Upper lobe of right lung (tissue), 1 donor: ENCODE data around the gene MRPL57. TPM values are rescaled to one million over a fixed set of nuclear protein-coding genes. Genes with fewer than 3 reads are reported as not detected.

Source experiments
- ATAC-seq: fragments of 200-7000 bp; cut with Tn5 transposase; one replicate; pipeline ENCODE4 v1.9.1; 2020; ENCODE audit warnings: mild to moderate bottlenecking, moderate library complexity
- DNase-seq: peaks from one replicate; pipeline ENCODE4 v3.0.0-alpha.2; 2020
- H3K27ac ChIP-seq: fragments of 200-600 bp; one replicate; pipeline ENCODE4 v1.8.0; 2022
- H3K27me3 ChIP-seq: fragments of 200-600 bp; one replicate; pipeline ENCODE4 v1.8.0; 2022; ENCODE audit warnings: mild to moderate bottlenecking
- H3K36me3 ChIP-seq: fragments of 200-600 bp; one replicate; pipeline ENCODE4 v1.8.0; 2022
- H3K4me1 ChIP-seq: fragments of 200-600 bp; one replicate; pipeline ENCODE4 v1.8.0; 2022
- H3K4me3 ChIP-seq: fragments of 200-600 bp; one replicate; pipeline ENCODE4 v1.8.0; 2022; ENCODE audit warnings: mild to moderate bottlenecking
- H3K9me3 ChIP-seq: fragments of 200-600 bp; one replicate; pipeline ENCODE4 v1.8.0; 2022
- intact Hi-C: fragments of 100-400 bp; cut with DNase I; formaldehyde crosslinking; loops from one replicate; pipeline ENCODE4 v1.11.0; 2022
- total RNA-seq: library from RNA; stranded (reverse); fragmentation: NEBNext Ultra II Directional; extraction: Animal tissue kit (Norgen Biotek cat#: 25700); gene quantifications from one replicate; pipeline ENCODE4 v1.2.1, GENCODE V29; 2021
- TF ChIP-seq, protein P1 (sequence below): fragments of 200-600 bp; IDR thresholded peaks from one replicate; pipeline ENCODE4 v1.8.0; 2022; ENCODE audit warnings: antibody characterized with exemption
- donor health status: DM: no; HTN: yes; CAD: no; lungs with severe emphysema.

MRPL57 gene
- total RNA-seq, 1 donor from 2014 or later = 19.4 TPM

DNA sequence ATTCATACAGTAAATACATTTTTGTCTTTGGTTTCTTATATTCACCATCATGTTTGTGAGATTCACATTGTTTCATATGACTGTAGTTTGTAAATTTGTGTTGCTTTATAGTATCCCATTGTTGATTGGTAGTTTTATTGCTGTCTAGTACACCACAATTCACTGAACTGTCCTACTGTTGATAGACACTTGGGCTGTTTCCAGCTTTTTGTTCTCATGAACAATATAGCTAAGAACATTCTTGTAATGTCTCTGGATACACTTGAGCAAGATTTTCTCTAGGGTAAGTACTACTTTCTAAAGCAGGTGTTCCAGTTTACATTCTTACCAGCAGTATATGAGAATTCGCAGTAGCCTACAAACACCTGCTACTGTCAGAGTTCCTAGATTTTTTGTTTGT, 37.9 kb upstream of the MRPL57 start:
- no peak overlapping the region for H3K27ac ChIP-seq
- H3K27me3 ChIP-seq = no peaks in the 10 kb centered on the region
- no peak for ATAC-seq
- no peak overlapping the region for H3K4me3 ChIP-seq
- no peaks in the 10 kb centered on the region for H3K9me3 ChIP-seq
- H3K36me3 ChIP-seq = peaks cover 12% of the 10 kb centered on the region
- intact Hi-C loops = no loop called here
- H3K4me1 ChIP-seq = peaks cover 25% of the 10 kb centered on the region
- TF ChIP-seq, protein P1, sequence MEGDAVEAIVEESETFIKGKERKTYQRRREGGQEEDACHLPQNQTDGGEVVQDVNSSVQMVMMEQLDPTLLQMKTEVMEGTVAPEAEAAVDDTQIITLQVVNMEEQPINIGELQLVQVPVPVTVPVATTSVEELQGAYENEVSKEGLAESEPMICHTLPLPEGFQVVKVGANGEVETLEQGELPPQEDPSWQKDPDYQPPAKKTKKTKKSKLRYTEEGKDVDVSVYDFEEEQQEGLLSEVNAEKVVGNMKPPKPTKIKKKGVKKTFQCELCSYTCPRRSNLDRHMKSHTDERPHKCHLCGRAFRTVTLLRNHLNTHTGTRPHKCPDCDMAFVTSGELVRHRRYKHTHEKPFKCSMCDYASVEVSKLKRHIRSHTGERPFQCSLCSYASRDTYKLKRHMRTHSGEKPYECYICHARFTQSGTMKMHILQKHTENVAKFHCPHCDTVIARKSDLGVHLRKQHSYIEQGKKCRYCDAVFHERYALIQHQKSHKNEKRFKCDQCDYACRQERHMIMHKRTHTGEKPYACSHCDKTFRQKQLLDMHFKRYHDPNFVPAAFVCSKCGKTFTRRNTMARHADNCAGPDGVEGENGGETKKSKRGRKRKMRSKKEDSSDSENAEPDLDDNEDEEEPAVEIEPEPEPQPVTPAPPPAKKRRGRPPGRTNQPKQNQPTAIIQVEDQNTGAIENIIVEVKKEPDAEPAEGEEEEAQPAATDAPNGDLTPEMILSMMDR = no peak
- DNase-seq = no peak

DNA sequence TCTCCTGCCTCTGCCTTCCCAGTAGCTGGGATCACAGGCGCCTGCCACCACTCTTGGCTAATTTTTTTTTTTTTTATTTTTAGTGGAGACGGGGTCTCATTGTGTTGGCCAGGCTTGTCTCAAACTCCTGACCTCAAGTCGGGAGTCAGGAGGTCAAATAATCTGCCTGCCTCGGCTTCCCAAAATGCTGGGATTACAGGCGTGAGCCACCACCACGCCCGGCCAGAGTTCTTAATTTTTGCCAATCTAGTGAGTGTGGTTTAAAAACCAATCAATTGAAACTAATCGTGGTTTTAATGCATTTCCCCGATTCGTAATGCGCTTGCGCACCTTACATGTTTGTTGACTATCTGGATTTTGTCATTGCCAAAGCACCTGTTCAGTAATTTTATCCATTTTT, 37.1 kb upstream of the MRPL57 start:
- ATAC-seq = no peak
- peaks cover 16% of the 10 kb centered on the region for H3K36me3 ChIP-seq
- H3K4me3 ChIP-seq = peak overlapping the region; percentile 78
- no peak for DNase-seq
- H3K27me3 ChIP-seq = no peaks in the 10 kb centered on the region
- no peaks in the 10 kb centered on the region for H3K9me3 ChIP-seq
- H3K4me1 ChIP-seq = peaks cover 26% of the 10 kb centered on the region
- H3K27ac ChIP-seq = peak overlapping the region; percentile 93
- intact Hi-C loops = no loop called here
- TF ChIP-seq, protein P1 = no peak

DNA sequence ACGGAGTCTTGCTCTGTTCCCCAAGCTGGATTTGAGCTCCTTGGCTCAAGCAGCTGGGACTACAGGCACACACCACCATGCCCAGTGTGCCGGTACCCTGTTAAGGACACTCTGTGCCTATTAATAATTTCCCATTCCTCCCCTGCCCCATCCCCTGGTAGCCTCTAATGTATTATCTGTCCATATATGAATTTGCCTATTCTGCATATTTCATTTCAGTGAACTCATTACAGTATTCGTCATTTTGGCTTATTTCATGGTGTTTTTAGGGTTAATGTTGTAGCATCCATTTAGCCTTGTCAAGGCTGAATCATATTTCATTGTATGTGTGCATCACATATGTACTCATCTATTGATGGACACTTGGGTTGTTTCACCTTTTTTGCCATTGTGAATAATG, 33.7 kb upstream of the MRPL57 start:
- H3K27me3 ChIP-seq = no peaks in the 10 kb centered on the region
- no peak overlapping the region for H3K27ac ChIP-seq
- DNase-seq (no peak), ATAC-seq (no peak)
- H3K36me3 ChIP-seq = peaks cover 43% of the 10 kb centered on the region
- intact Hi-C loops = no loop called here
- no peaks in the 10 kb centered on the region for H3K9me3 ChIP-seq
- no peak overlapping the region for H3K4me3 ChIP-seq
- TF ChIP-seq, protein P1 = no peak
- peaks cover 26% of the 10 kb centered on the region for H3K4me1 ChIP-seq

DNA sequence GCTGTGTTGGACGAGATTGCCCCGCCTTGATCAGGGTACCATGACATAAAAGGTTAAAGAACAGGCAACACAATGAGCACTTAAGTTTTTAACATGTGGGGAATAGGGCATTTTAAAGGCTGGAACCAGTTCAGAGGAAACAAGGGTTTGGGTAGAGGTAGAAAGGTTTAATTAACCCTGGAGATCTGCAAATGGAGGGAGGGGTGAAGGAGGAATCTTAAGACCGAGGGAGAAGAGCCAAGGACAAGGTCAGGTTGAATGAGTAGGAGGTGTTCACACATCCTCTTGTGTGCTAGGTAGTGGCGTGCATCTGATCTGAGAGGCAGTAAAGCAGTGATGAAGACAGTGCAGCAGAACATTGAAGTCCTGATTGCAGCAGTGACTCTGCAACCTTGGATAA, 28.6 kb upstream of the MRPL57 start:
- intact Hi-C loops = no loop called here

DNA sequence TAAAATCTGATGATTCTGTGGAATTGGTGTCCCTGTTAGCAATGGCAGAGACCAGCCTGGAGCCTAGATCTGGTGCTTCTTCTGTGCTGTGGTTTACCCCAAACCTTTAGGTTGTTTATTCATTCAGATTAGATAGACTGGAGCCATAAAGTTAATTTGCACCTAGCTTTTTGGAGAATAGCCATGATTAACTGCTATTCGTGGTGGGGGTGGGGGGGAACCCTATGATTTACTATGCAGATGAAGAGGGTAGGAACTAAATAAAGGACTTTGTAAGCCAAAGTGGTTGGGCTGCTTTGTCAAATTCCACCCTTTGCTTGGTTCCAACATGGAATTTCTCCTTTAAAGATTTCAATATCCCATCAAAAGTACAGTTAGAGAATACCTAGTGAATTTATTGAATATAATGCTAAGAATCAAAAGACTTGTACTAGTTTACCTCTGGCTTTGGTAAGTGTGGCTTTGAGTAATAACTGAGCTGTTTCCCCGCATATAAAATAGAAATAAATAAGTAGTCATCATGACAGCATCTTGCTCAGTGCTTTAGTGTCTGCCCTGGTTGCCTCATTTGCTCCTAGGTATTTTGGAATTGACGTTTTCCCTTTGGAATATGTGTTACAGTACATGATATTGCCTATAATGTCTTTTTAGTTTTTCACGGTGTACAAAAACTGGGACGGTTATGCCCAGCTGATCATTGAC, 27.8 kb upstream of the MRPL57 start:
- intact Hi-C loops = no loop called here
- Histone ChIP-seq H3K27me3 (no peaks in the 10 kb centered on the region), H3K27ac (no peak overlapping the region), H3K9me3 (no peaks in the 10 kb centered on the region), H3K36me3 (peaks cover 36% of the 10 kb centered on the region), H3K4me1 (no peaks in the 10 kb centered on the region), H3K4me3 (no peak overlapping the region)
- ATAC-seq (no peak), DNase-seq (no peak)
- TF ChIP-seq, protein P1 = no peak

More for the DNA sequence above, 28.6 kb upstream of the MRPL57 start:
- Histone ChIP-seq H3K4me3 (no peak overlapping the region), H3K27ac (no peak overlapping the region), H3K9me3 (no peaks in the 10 kb centered on the region), H3K4me1 (peaks cover 7% of the 10 kb centered on the region), H3K27me3 (no peaks in the 10 kb centered on the region), H3K36me3 (peaks cover 45% of the 10 kb centered on the region)
- no peak for ATAC-seq
- TF ChIP-seq, protein P1 = no peak
- DNase-seq = no peak
